C4-2B (cell line): ENCODE measurements around the gene CXorf66.

ENCODE experiments used
- H3K27ac ChIP-seq: fragments of 450-650 bp; 2 replicates; pipeline ENCODE4 v1.5.1; 2017
- CTCF ChIP-seq: fragments of 450-650 bp; conservative IDR thresholded peaks from 2 replicates; pipeline ENCODE4 v1.5.1; 2017; ENCODE audit warnings: mild to moderate bottlenecking
- ZFX ChIP-seq: fragments of 450-650 bp; IDR thresholded peaks from 2 replicates; pipeline ENCODE4 v1.6.1; 2017

Gene CXorf66, protein sequence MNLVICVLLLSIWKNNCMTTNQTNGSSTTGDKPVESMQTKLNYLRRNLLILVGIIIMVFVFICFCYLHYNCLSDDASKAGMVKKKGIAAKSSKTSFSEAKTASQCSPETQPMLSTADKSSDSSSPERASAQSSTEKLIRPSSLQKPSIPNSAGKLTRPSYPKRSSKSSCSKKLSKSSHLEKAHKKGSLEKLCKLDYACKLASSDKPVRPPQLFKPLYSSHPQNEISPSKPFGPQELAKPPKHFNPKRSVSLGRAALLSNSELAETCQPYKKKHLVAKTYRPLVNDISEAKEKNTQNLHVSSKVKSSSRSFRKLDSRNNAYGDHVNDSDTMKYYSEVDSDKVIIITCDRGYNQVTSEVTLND

GRCh38 chrX:139965421-139965820 lies at the start of gene CXorf66:
Gene CXorf66 (minus strand): TSS chrX:139965521. CDS start chrX:139965496, 25 bp downstream.
- no peak within 1 kb of the TSS for H3K27ac ChIP-seq
- no peak for TF ChIP-seq ZFX
- no peak for TF ChIP-seq CTCF

GRCh38 chrX:139982856-139983255 lies 17.5 kb upstream of the CXorf66 start:
- TF ChIP-seq ZFX: no peak
- H3K27ac ChIP-seq: no peak overlapping the region

DNA sequence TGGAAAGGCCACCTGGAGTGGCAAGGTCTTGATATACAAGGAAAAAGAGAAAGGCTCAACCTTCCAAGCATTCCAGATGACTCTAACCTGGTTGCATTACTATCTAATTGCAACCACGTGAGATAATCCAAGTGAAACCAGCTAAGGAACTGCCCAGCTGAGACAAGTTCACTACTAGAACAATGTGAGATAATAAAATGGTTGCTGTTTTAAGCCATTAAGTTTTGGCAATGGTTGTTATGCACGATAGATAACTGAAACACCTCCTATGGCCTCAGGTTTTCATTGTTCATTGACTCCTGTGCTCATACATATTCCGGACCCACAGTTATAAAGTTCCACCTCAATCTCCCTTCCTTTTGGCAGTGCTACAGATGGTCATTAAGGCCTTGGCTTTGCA lies 9.2 kb upstream of the CXorf66 start:
- H3K27ac ChIP-seq: no peak overlapping the region
- TF ChIP-seq CTCF: no peak
- TF ChIP-seq ZFX: no peak

GRCh38 chrX:139972629-139973624 lies 7.6 kb upstream of the CXorf66 start:
- no peak for TF ChIP-seq CTCF
- TF ChIP-seq ZFX: no peak
- H3K27ac ChIP-seq: no peak overlapping the region

DNA sequence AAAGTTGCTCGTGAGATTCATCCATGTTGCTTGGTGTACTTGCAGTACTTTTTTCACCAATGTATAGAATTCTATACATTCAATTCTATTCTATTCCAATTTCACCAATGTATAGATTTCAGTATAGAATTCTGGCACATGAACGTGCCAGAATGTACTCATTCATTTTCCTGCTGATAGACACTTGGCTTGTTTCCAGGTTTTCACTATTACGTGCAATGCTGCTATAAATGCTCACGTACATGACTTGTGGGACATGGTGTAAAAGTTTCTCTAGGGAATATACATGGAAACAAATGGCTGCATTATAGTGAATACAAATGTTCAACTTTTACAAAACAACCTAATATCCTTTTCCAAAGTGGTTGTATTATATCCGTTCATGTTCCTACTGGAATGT lies 6.8 kb upstream of the CXorf66 start:
- H3K27ac ChIP-seq: no peak overlapping the region
- TF ChIP-seq CTCF: no peak
- TF ChIP-seq ZFX: no peak

DNA sequence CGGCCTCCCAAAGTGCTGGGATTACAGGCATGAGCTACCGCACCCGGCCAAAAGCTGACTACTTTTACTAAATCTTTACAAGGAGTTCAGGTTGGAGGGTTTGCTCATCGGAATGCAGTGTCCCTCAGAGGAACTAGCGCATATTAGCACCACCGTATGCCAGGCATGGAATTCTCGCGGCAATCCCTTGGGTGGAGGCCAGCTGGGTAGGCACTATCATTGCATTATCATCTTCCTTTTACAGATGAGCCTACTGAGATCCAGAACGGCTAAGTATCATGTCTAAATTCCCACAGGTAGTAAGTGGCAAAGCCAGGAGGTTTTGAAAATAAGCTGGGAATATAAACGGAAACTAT lies 6.1 kb upstream of the CXorf66 start:
- TF ChIP-seq CTCF (no peak), ZFX (no peak)
- H3K27ac ChIP-seq: no peak overlapping the region

- no peak for TF ChIP-seq ZFX
- no peak for TF ChIP-seq CTCF
These were observed 4.0 kb upstream of the CXorf66 start for GRCh38 chrX:139969286-139969685.

More at GRCh38 chrX:139969286-139969685, 4.0 kb upstream of the CXorf66 start:
- no peak overlapping the region for H3K27ac ChIP-seq
